H7 (cell line): ENCODE results near the gene ANKRD9. TPM values are rescaled to one million over a fixed set of nuclear protein-coding genes. Genes with fewer than 3 reads are reported as not detected.

Experiments used
- DNase-seq: peaks from one replicate; pipeline ENCODE4 v3.0.0; 2012
- H3K27me3 ChIP-seq: 2 replicates; pipeline ENCODE4 v1.6.0; 2011; ENCODE audit warnings: mild to moderate bottlenecking, low read length; ENCODE audit not compliant: control insufficient read depth, insufficient read depth
- H3K36me3 ChIP-seq: replicated peaks from 2 replicates; pipeline ENCODE4 v1.5.1; 2011; ENCODE audit warnings: low read length; ENCODE audit not compliant: control insufficient read depth, insufficient read depth
- H3K4me3 ChIP-seq: 2 replicates; pipeline ENCODE4 v1.5.1; 2011; ENCODE audit warnings: low read depth, mild to moderate bottlenecking, control low read depth, low read length, moderate library complexity; ENCODE audit not compliant: insufficient read depth
- total RNA-seq: library from RNA; depleted of rRNA; stranded (reverse); fragments of >200 nt; shearing (Covaris generic); gene quantifications from 2 replicates; pipeline ENCODE4 v1.2.3, GENCODE V29; 2014; rRNA removed

ANKRD9 gene
- total RNA-seq, 1 experiment from 2014 or later, result 52.0 TPM

- Histone ChIP-seq H3K4me3 (no peak overlapping the region), H3K36me3 (peaks cover 3% of the 10 kb centered on the region; the same call in 1 of the 2 replicates), H3K27me3 (no peaks in the 10 kb centered on the region)
- no peak for DNase-seq
These were observed 45.6 kb downstream of the ANKRD9 start for GRCh38 chr14:102464006-102464405.

GRCh38 chr14:102462391-102462790, 47.2 kb downstream of the ANKRD9 start:
- H3K4me3 ChIP-seq, result no peak overlapping the region
- DNase-seq, result no peak

GRCh38 chr14:102461490-102462338, 47.9 kb downstream of the ANKRD9 start:
- no peaks in the 10 kb centered on the region for H3K27me3 ChIP-seq
- no peak for DNase-seq
- H3K4me3 ChIP-seq, result no peak overlapping the region
- H3K36me3 ChIP-seq, result peaks cover 3% of the 10 kb centered on the region; the same call in 1 of the 2 replicates

More at GRCh38 chr14:102462391-102462790, 47.2 kb downstream of the ANKRD9 start:
- Histone ChIP-seq H3K27me3 (no peaks in the 10 kb centered on the region), H3K36me3 (peaks cover 3% of the 10 kb centered on the region; the same call in 1 of the 2 replicates)

GRCh38 chr14:102457509-102457908, 52.1 kb downstream of the ANKRD9 start:
- H3K27me3 ChIP-seq, result no peaks in the 10 kb centered on the region
- no peak overlapping the region for H3K4me3 ChIP-seq
- peaks cover 2% of the 10 kb centered on the region for H3K36me3 ChIP-seq
- no peak for DNase-seq

GRCh38 chr14:102454711-102455110, 54.9 kb downstream of the ANKRD9 start:
- no peak for DNase-seq

GRCh38 chr14:102452302-102452701, 57.3 kb downstream of the ANKRD9 start:
- no peak for DNase-seq
- Histone ChIP-seq H3K4me3 (no peak overlapping the region), H3K27me3 (no peaks in the 10 kb centered on the region), H3K36me3 (peaks cover 10% of the 10 kb centered on the region)

More at GRCh38 chr14:102454711-102455110, 54.9 kb downstream of the ANKRD9 start:
- H3K4me3 ChIP-seq, result no peak overlapping the region
- no peaks in the 10 kb centered on the region for H3K27me3 ChIP-seq
- peaks cover 10% of the 10 kb centered on the region for H3K36me3 ChIP-seq

Other genes with a start within 250 kb of the ANKRD9 start
- gene MOK, start 204.6 kb downstream of the ANKRD9 start, total RNA-seq, result 2.1 and 2.2 TPM in 2 replicates
- gene ZNF839, start 190.0 kb downstream of the ANKRD9 start, total RNA-seq, result 14.9 and 18.9 TPM in 2 replicates
- gene CINP, start 146.9 kb downstream of the ANKRD9 start, total RNA-seq, result 42.3 and 52.9 TPM in 2 replicates
- 11.2 and 13.4 TPM in 2 replicates for gene TECPR2, start 146.8 kb downstream of the ANKRD9 start, total RNA-seq
- gene RCOR1, start 82.9 kb upstream of the ANKRD9 start, total RNA-seq, result 13.9 and 17.3 TPM in 2 replicates